Activated CD4-positive, alpha-beta T cell treated with anti-CD3 and anti-CD28 coated beads, Interleukin-2, amount 50 U/mL, for 1 hour (primary cell): ENCODE measurements around the gene PHC1.

ENCODE experiments used
- DNase-seq: peaks from one replicate; pipeline ENCODE4 v3.0.0-alpha.2; 2020

The PHC1 gene

DNA sequence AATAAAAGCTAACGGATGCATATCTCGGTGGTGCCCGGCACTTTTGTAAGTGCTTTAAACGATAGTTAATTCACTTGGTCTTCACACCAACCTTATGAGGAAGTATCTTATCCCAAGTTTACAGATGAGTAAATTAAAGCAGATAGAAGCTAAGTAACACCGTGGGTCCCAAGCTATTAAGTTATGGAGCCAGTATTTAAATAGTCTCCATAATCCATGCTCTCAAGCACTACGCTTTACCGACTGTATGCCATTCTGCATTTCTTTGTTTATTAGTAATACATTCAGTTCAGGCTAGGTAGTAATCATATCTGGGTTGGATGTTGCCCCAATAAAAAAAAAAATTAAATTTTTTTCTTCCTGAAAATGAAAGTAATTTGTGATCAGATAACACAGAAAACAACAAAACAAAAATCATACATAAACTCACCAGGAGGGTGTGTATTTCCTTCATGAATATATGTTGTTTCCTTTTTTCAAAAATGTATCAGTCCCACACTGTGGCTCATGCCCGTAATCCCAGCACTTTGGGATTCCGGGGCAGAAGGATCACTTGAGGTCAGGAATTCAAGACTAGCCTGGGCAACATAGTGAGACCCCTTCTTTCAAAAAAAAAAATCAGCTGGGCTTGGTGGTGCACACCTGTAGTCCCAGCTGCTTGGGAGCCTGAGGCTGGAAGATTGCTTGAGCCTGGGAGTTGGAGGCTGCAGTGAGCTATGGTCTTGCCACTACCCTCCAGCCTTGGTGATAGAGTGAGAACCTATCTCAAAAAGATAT, 36.6 kb downstream of the PHC1 start:
- peak; percentile 16 for DNase-seq

DNA sequence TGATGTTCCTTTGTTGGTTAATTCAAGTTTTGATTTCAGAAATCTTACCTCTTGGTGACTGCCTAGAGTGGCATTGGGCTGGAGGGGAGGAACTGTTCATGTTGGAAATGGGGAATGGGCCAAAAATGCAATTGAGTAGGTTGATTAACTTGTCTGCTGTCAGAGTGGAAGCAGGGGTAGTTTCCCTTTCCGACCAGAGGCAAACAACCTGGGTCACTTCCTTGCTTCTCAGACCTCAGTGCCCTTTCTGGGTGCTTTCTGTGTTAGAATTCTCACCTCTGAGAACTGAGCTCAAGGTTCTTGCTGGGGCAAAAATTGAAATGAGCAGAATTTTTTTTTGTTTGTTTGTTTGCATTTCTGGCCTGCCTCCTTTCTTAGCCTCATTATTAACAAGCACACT, 37.4 kb downstream of the PHC1 start:
- no peak for DNase-seq

GRCh38 chr12:8953773-8954402, 39.6 kb downstream of the PHC1 start:
- DNase-seq: peak; percentile 49

DNA sequence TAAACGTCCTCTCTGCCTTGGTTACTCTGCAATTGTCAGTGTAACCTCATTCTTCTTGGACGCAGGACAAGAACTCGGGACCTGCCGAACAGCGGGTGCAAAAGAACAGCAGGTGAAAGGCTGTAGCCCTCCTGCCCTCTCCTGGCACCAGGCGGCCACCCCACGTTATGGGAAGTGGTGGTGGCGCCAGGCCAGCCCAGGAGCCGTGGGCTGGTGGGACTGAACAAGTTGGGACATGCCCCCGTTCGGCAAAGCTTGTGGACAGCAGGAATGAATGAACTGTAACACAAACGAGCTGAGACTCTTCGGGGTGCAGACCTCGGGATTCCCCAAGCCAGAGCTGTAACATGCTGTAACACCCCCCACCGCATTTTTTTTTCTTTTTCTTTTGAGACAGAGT, 41.8 kb downstream of the PHC1 start:
- DNase-seq: no peak

GRCh38 chr12:8956772-8957171, 42.5 kb downstream of the PHC1 start:
- DNase-seq: no peak

GRCh38 chr12:8957561-8957960, 43.3 kb downstream of the PHC1 start:
- no peak for DNase-seq

DNA sequence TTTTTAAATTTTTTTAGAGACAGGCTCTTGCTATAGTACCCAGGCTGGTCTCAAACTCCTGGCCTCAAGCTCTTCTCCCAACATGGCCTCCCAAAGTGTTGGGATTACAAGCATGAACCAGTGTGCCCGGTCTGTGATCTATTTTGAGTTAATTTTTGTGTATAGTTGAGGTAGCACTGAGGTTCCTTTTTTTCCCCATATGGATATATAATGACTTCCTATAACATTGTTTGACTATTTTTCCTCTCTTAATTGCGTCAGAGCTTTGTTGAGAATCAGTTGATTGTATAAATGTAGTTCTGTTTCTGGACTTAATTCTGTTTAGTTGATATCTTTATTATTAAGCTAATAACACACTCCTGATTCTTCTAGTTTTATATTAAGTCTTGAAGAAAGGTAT, 43.8 kb downstream of the PHC1 start:
- no peak for DNase-seq

DNA sequence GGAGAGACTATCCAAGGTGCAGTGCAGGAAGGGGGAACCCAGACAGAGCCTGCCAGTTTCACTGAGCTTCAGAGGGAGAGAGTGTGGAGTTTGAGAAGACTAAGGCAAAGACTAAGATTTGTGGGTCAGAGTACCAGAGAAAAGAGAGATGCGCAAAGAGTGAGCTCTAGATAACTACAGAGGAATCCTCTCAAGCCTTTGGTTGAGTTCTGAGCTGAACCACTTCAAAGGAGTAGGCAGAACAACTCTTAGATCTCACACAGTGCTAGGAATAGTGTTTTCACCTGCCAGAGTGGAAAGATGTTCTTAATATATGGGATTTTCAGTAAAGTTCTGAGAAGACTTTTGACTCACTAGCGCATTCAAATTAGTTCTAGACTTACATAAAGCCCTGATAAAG, 45.9 kb downstream of the PHC1 start:
- DNase-seq: no peak

GRCh38 chr12:8968761-8969160, 54.5 kb downstream of the PHC1 start:
- DNase-seq: no peak

DNA sequence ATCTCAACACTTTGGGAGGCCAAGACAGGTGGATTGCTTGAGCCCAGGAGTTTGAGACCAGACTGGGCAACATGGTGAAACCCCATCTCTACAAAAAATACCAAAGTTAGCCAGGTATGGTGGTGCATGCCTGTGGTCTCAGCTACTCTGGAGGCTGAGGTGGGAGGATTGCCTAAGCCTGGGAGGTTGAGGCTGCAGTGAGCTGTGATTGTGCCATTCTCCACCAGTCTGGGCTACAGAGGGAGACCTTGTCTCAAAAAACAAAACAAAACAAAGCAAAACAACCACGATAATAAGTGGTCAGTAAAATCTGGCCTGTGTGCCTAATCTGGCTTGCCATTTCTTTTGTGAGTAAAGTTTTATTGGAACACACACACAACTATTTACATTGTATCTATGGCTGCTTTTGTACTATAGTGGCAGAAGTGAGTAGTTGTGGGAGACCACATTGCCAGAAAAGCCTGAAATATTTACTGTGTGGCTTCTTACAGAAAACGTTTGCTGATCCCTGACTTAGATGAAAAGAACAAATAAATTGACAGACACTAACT, 55.6 kb downstream of the PHC1 start:
- no peak for DNase-seq

GRCh38 chr12:8970432-8970831, 56.1 kb downstream of the PHC1 start:
- DNase-seq: no peak

DNA sequence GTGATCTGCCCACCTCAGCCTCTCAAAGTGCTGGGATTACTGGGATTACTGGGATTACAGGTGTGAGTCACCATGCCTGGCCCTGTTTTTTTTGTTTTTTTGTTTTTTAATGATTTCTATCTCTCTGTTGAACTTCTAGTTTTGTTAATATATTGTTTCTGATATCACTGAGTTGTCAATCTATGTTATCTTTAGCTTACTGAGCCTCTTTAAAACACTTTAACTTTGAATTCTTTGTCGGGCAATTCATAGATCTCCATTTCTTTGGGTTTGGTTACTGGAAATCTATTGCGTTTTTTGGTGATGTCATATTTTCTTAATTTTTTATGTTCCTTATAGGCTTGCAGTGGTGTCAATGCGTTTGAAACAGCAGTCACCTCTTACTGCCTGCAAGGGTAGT, 65.8 kb downstream of the PHC1 start:
- no peak for DNase-seq

GRCh38 chr12:8985213-8985754, 71.0 kb downstream of the PHC1 start:
- no peak for DNase-seq

DNA sequence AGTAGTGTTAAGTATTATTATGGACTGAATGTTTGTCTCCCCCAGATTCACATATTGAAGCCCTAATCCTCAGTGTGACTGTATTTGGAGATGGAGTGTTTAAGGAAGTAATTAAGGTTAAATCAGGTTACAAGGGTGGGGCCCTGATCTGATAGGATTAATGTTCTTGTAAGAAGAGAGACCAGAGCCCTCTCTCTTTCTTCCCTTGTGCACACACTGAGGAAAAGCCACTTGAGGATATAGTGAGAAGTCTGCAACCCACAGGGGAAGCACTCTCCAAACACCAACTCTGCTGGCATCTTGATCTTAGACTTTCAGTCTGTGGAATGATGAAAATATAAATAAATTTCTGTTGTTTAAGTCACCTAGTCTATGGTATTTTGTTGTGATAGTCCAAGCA, 72.9 kb downstream of the PHC1 start:
- no peak for DNase-seq

DNA sequence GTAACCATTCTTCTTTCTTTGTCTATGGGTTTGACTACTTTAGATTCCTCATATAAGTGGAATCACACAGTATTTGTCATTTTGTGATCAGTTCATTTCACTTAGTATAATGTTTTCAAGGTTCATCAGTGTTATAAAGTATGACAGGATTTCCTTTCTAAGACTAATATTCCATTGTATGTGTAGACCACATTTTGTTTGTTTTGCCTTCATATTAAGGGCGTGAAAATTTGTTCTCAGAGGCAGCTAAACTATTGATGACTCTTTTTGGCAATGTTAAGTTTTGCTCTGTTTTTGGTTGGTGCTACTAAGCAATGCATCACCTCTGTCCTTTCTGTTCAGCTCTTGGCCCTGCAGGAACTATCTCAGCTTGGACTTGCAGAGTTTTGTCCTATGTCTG, 73.4 kb downstream of the PHC1 start:
- DNase-seq: no peak

DNA sequence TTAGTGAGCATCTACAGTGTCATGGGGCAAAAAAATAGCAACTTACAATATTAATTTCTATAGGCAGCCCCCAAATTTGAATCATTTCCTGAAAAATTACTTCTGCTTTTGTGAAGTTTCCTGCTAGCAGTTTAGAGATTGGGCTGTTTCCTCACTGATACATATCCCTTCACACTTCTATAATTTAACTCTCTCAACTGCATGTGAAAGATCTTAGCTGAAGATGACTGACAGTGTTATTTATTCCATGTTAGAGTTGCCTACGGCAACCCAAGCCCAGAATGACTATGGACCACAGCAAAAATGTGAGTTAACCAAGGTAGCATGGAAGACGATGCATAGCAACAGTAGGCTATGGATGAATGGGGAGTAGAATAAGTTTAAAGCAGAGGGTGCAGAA, 75.1 kb downstream of the PHC1 start, which contains the start of gene KLRG1:
Gene KLRG1, plus strand, starts transcription at position 134 of the 400 bp plus-strand sequence. Its CDS starts 90 bp downstream, at position 224.
- DNase-seq: no peak
